ENCODE results near the gene FGR.

GRCh38 chr1:27593678-27594563 lies 41.1 kb downstream of the FGR start:
- TF ChIP-seq GATA2 (IDR thresholded peaks at IDR 0.05; ENCODE audit: low read depth, low read length) (peak; percentile 68), GATA3 (IDR thresholded peaks at IDR 0.05; ENCODE audit: low read depth, low read length) (no peak)

Measured in SH-SY5Y (cell line).